Measurements from ENCODE around the gene RNFT2. TPM values are rescaled to one million over a fixed set of nuclear protein-coding genes. Genes with fewer than 3 reads are reported as not detected.

RNFT2 gene
- total RNA-seq, 1 experiment from 2014 or later: 27.7 TPM

GRCh38 chr12:116712458-116713303 is 25.4 kb upstream of the RNFT2 start (continued):
- TF ChIP-seq SMAD4 (CRISPR knock-in tag; IDR thresholded peaks at IDR 0.05) (no peak), TCF7 (CRISPR knock-in tag; IDR thresholded peaks at IDR 0.05; ENCODE audit: low read depth) (no peak), MXD4 (CRISPR knock-in tag; IDR thresholded peaks at IDR 0.05; ENCODE audit: borderline replicate concordance) (no peak), ATF6 (CRISPR knock-in tag; IDR thresholded peaks at IDR 0.05) (no peak), MAX (CRISPR knock-in tag; IDR thresholded peaks at IDR 0.05) (no peak), ZBTB43 (CRISPR knock-in tag; IDR thresholded peaks at IDR 0.05) (no peak), GTF2I (CRISPR knock-in tag; conservative IDR thresholded peaks at IDR 0.05) (no peak)

GRCh38 chr12:116713527-116713926 is 24.6 kb upstream of the RNFT2 start:
- H3K4me1 Mint-ChIP-seq: peaks cover 17% of the 10 kb centered on the region
- peaks cover 7% of the 10 kb centered on the region for H3K27me3 Mint-ChIP-seq (ENCODE audit: low read depth)
- H3K9me3 Mint-ChIP-seq: no peaks in the 10 kb centered on the region
- peaks cover 21% of the 10 kb centered on the region for H3K36me3 Mint-ChIP-seq
- H3K27ac Mint-ChIP-seq: no peak overlapping the region
- ChIA-PET CTCF (interaction anchor here (1.1 kb wide), 1 partner anchor 16 kb away, joined by 3 read pairs; no protein-coding TSS in a partner anchor), POLR2A (no interaction called here)
- DNase-seq (ENCODE audit: low spot score) (no peak), ATAC-seq (no peak)
- no peak overlapping the region for H3K4me3 Mint-ChIP-seq
- TF ChIP-seq CTCF (IDR thresholded peaks at IDR 0.05): no peak
- TF ChIP-seq GTF2I (CRISPR knock-in tag; conservative IDR thresholded peaks at IDR 0.05): no peak
- no peak for TF ChIP-seq ZNF396 (CRISPR knock-in tag; IDR thresholded peaks at IDR 0.05; ENCODE audit: borderline replicate concordance)
- no peak for TF ChIP-seq ZNF121 (CRISPR knock-in tag; IDR thresholded peaks at IDR 0.05)
- TF ChIP-seq ZBTB43 (CRISPR knock-in tag; IDR thresholded peaks at IDR 0.05): no peak
- no peak for TF ChIP-seq ZSCAN18 (CRISPR knock-in tag; IDR thresholded peaks at IDR 0.05)
- no peak for TF ChIP-seq RELA (CRISPR knock-in tag; IDR thresholded peaks at IDR 0.05; ENCODE audit: borderline replicate concordance)
- TF ChIP-seq USF1 (CRISPR knock-in tag; IDR thresholded peaks at IDR 0.05): no peak
- TF ChIP-seq ZNF532 (CRISPR knock-in tag; IDR thresholded peaks at IDR 0.05; ENCODE audit: borderline replicate concordance): no peak
- no peak for TF ChIP-seq TCF7 (CRISPR knock-in tag; IDR thresholded peaks at IDR 0.05; ENCODE audit: low read depth)
